HepG2 (cell line): ENCODE results near the gene AREL1. TPM values are rescaled to one million over a fixed set of nuclear protein-coding genes. Genes with fewer than 3 reads are reported as not detected.

Experiments
- ARID4A ChIP-seq: sonication (generic); formaldehyde crosslinking; IDR thresholded peaks from 2 replicates; pipeline ENCODE4 v1.5.0; 2020; ENCODE audit warnings: mild to moderate bottlenecking, missing genetic modification reagents, borderline replicate concordance
- BCL6 ChIP-seq: IDR thresholded peaks from 2 replicates; pipeline ENCODE4 v1.6.1; 2016; ENCODE audit warnings: missing genetic modification reagents, missing compliant biosample characterization
- FOSL2 ChIP-seq: sonication (generic); formaldehyde crosslinking; IDR thresholded peaks from 2 replicates; pipeline ENCODE4 v1.4.0; 2020; ENCODE audit warnings: missing genetic modification reagents
- PRDM4 ChIP-seq: sonication (generic); formaldehyde crosslinking; IDR thresholded peaks from 2 replicates; pipeline ENCODE4 v1.9.0; 2021; ENCODE audit warnings: missing genetic modification reagents, borderline replicate concordance
- REL ChIP-seq: sonication (generic); formaldehyde crosslinking; conservative IDR thresholded peaks from 2 replicates; pipeline ENCODE4 v1.8.0; 2022; ENCODE audit warnings: mild to moderate bottlenecking, missing genetic modification reagents, moderate library complexity
- RFXAP ChIP-seq: sonication (generic); formaldehyde crosslinking; IDR thresholded peaks from 2 replicates; pipeline ENCODE4 v1.4.0; 2020; ENCODE audit warnings: missing genetic modification reagents, borderline replicate concordance
- SALL1 ChIP-seq: sonication (generic); formaldehyde crosslinking; IDR thresholded peaks from 2 replicates; pipeline ENCODE4 v1.8.0; 2022; ENCODE audit warnings: mild to moderate bottlenecking, missing genetic modification reagents
- ZGPAT ChIP-seq: IDR thresholded peaks from 2 replicates; pipeline ENCODE4 v1.6.1; 2016; ENCODE audit warnings: mild to moderate bottlenecking
- ZNF274 ChIP-seq: sonication (generic); formaldehyde crosslinking; IDR thresholded peaks from 2 replicates; pipeline ENCODE4 v1.5.1; 2020; ENCODE audit warnings: mild to moderate bottlenecking, missing genetic modification reagents
- ZNF605 ChIP-seq: sonication (generic); formaldehyde crosslinking; IDR thresholded peaks from 2 replicates; pipeline ENCODE4 v1.8.0; 2022; ENCODE audit warnings: mild to moderate bottlenecking, missing genetic modification reagents
- ZNF609 ChIP-seq: sonication (generic); formaldehyde crosslinking; IDR thresholded peaks from 2 replicates; pipeline ENCODE4 v1.4.0; 2020; ENCODE audit warnings: mild to moderate bottlenecking, missing genetic modification reagents, borderline replicate concordance
- ZNF704 ChIP-seq: sonication (generic); formaldehyde crosslinking; IDR thresholded peaks from 2 replicates; pipeline ENCODE4 v1.8.1; 2023; ENCODE audit warnings: mild to moderate bottlenecking, inconsistent platforms, moderate library complexity, missing genetic modification reagents, borderline replicate concordance
- polyA plus RNA-seq, 8 experiments: library from polyadenylated mRNA; depleted of rRNA in 3 of 8; stranded (reverse) in 7 of 8; unstranded in 1 of 8; fragments of >200 nt; fragmentation: Illumina TruSeq in 4 of 8; extraction: Trizol in 4 of 8; gene quantifications; 2 replicates each; pipeline versions ENCODE4 v1.2.1 to v1.2.3, GENCODE V29; 2011 to 2016; ENCODE audit warnings: low read depth in 4 of 8, missing spikeins in 1 of 8, mixed read lengths in 1 of 8; ENCODE audit not compliant: insufficient read depth in 1 of 8
- total RNA-seq, 5 experiments: library from RNA; depleted of rRNA; stranded (reverse); fragments of >200 nt; fragmentation: Illumina TruSeq; extraction: Trizol; gene quantifications; 2 replicates each; pipeline ENCODE4 v1.2.3, GENCODE V29; 2016; ENCODE audit warnings: low read depth in 1 of 5

AREL1 gene
- total and polyA plus RNA-seq, 2 of the 13 experiments (the other 11 are each of a cell fraction or from before 2014, with no cell fraction given): 21.3 to 25.4 TPM

- TF ChIP-seq ZNF704 (CRISPR knock-in tag) (no peak), ZNF274 (CRISPR knock-in tag) (no peak), ZNF609 (0 out of 2 replicates have a peak, but pooled peaks have one; percentile 41), ZNF605 (CRISPR knock-in tag) (no peak), ZGPAT (CRISPR knock-in tag) (0 out of 2 replicates have a peak, but pooled peaks have one; percentile 15), SALL1 (CRISPR knock-in tag) (peak; percentile 61; the same call in 1 of the 2 replicates), ARID4A (CRISPR knock-in tag) (peak; percentile 14; the same call in 1 of the 2 replicates), REL (CRISPR knock-in tag) (no peak), PRDM4 (CRISPR knock-in tag) (no peak), RFXAP (no peak), BCL6 (CRISPR knock-in tag) (0 out of 2 replicates have a peak, but pooled peaks have one; percentile 30), FOSL2 (CRISPR knock-in tag) (peak; percentile 90)
Measured at GRCh38 chr14:74618078-74618952, 94.6 kb downstream of the AREL1 start (continued).
